GM12801 (cell line): Measurements from ENCODE around the gene PRMT1.

Experiments
- TF ChIP-seq, protein P1 (sequence below): IDR thresholded peaks from one replicate; pipeline ENCODE4 v1.5.1; 2011; ENCODE audit warnings: control low read depth; ENCODE audit not compliant: insufficient read length; ENCODE audit errors: extremely low read depth

PRMT1 gene

GRCh38 chr19:49637821-49638738, 39.0 kb upstream of the PRMT1 start:
- TF ChIP-seq, protein P1, sequence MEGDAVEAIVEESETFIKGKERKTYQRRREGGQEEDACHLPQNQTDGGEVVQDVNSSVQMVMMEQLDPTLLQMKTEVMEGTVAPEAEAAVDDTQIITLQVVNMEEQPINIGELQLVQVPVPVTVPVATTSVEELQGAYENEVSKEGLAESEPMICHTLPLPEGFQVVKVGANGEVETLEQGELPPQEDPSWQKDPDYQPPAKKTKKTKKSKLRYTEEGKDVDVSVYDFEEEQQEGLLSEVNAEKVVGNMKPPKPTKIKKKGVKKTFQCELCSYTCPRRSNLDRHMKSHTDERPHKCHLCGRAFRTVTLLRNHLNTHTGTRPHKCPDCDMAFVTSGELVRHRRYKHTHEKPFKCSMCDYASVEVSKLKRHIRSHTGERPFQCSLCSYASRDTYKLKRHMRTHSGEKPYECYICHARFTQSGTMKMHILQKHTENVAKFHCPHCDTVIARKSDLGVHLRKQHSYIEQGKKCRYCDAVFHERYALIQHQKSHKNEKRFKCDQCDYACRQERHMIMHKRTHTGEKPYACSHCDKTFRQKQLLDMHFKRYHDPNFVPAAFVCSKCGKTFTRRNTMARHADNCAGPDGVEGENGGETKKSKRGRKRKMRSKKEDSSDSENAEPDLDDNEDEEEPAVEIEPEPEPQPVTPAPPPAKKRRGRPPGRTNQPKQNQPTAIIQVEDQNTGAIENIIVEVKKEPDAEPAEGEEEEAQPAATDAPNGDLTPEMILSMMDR, result no peak

- TF ChIP-seq, protein P1, result no peak
Observed at GRCh38 chr19:49639401-49640112, 37.5 kb upstream of the PRMT1 start.

DNA sequence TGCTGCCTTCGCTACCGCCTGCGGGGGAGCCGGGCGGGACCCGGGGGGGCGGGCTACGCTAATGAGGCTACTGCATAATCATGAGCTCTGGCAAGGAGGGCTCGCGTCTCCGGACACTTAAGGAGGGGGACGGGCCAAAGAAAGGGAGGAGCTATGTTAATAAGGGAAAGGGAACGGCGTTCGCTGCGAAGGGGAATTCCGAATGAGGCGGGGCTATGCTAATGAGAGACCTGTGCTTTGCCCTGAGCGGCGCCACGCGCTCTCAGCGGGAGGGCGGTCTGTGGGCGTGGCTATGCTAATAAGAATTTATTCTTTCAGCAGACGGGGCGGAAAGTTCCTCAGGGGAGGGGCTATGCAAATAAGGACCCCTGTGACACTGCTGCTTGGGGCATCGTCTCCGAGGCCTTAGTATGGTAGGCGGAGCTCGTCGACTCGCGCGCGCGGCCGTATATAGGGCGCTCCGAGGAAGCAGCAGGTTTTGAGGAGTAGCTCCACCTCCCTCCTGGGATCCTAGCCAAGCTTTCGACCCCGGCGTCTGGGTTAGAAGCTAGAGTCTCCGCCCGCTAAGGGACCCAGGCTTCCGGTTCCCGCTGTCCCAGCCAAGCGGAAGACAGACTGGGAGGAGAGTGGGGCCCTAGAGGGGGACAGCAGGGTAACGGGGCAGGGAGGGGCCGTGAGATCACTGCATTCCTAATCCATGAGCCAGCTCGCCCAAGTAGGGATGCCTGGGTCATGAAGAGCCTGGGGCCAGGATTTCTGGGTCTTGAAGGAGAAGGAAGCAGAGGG, 36.8 kb upstream of the PRMT1 start, which contains the start of gene RRAS:
RRAS (minus strand) TSS at position 31 of the 786 bp plus-strand sequence. CDS start 45 bp downstream, outside the sequence.
- TF ChIP-seq, protein P1, result no peak

GRCh38 chr19:49641688-49642491, 35.2 kb upstream of the PRMT1 start, which contains the start of gene SCAF1:
Gene SCAF1, plus strand, starts transcription at chr19:49642209. Its CDS starts 2,818 bp downstream, at chr19:49645027.
- TF ChIP-seq, protein P1, result no peak

- TF ChIP-seq, protein P1, result no peak
Observed at GRCh38 chr19:49642492-49643035, 34.5 kb upstream of the PRMT1 start.

GRCh38 chr19:49643466-49643865, 33.6 kb upstream of the PRMT1 start:
- TF ChIP-seq, protein P1, result no peak
